Caco-2 (cell line): ENCODE results near the gene SRD5A1. TPM values are rescaled to one million over a fixed set of nuclear protein-coding genes. Genes with fewer than 3 reads are reported as not detected.

ENCODE experiments used
- BruUV-seq: library from RNA; stranded (reverse); fragments of 400-500 nt; replicated peaks from 2 replicates; lab custom pipeline; 2021; lab: Mats Ljungman, UMichigan
- CTCF ChIA-PET: fragments of 300-600 bp; sonication (Branson Sonifier 250); formaldehyde crosslinking; loops from one replicate; lab custom pipeline; 2022; ENCODE audit warnings: antibody characterized with exemption; lab: Charles Lee
- POLR2A ChIA-PET: fragments of 300-600 bp; sonication (Branson Sonifier 250); formaldehyde crosslinking; loops from one replicate; lab custom pipeline; 2022; ENCODE audit warnings: antibody characterized with exemption; lab: Charles Lee
- DNase-seq, 2 experiments: peaks; one replicate each; pipeline versions ENCODE4 v3.0.0 to v3.0.0-alpha.2; 2020 to 2022
- H3K27me3 ChIP-seq: replicated peaks from 2 replicates; pipeline ENCODE4 v1.6.0; 2011; ENCODE audit warnings: low read length; ENCODE audit not compliant: control insufficient read depth, insufficient read depth
- H3K36me3 ChIP-seq: 2 replicates; pipeline ENCODE4 v1.5.1; 2011; ENCODE audit warnings: low read length; ENCODE audit not compliant: control insufficient read depth, insufficient read depth
- H3K4me1 ChIP-seq: fragments of 250-450 bp; sonication (Bioruptor Pico); 2 replicates; pipeline ENCODE4 v1.5.1; 2020; ENCODE audit warnings: mild to moderate bottlenecking
- H3K4me3 ChIP-seq: 2 replicates; pipeline ENCODE4 v1.5.1; 2011; ENCODE audit warnings: low read depth, mild to moderate bottlenecking, control low read depth, low read length
- H3K9me3 ChIP-seq: fragments of 250-450 bp; sonication (Bioruptor Pico); 2 replicates; pipeline ENCODE4 v1.5.1; 2020; ENCODE audit warnings: mild to moderate bottlenecking, moderate library complexity
- H3K27ac Mint-ChIP-seq: one replicate; pipeline ENCODE4 v1.8.0; 2022; ENCODE audit warnings: mixed read lengths; ENCODE audit not compliant: unreplicated experiment
- H3K27me3 Mint-ChIP-seq: one replicate; pipeline ENCODE4 v1.8.0; 2022; ENCODE audit warnings: mixed read lengths; ENCODE audit not compliant: insufficient read depth, unreplicated experiment
- H3K36me3 Mint-ChIP-seq: one replicate; pipeline ENCODE4 v1.8.0; 2022; ENCODE audit warnings: mild to moderate bottlenecking, mixed read lengths; ENCODE audit not compliant: insufficient read depth, unreplicated experiment
- H3K4me1 Mint-ChIP-seq: one replicate; pipeline ENCODE4 v1.8.0; 2022; ENCODE audit warnings: low read depth, mixed read lengths; ENCODE audit not compliant: unreplicated experiment
- H3K4me3 Mint-ChIP-seq: one replicate; pipeline ENCODE4 v1.8.0; 2022; ENCODE audit warnings: mild to moderate bottlenecking, moderate library complexity, mixed read lengths; ENCODE audit not compliant: unreplicated experiment
- H3K9me3 Mint-ChIP-seq: one replicate; pipeline ENCODE4 v1.8.0; 2022; ENCODE audit warnings: mixed read lengths; ENCODE audit not compliant: unreplicated experiment
- intact Hi-C: fragments of 100-400 bp; cut with micrococcal nuclease; formaldehyde crosslinking; loops from one replicate; pipeline ENCODE4 v1.10.0; 2022; ENCODE audit not compliant: unreplicated experiment
- total RNA-seq: library from RNA; stranded (reverse); gene quantifications from 2 replicates; pipeline ENCODE4 v1.2.3, GENCODE V29; 2022
- TF ChIP-seq, protein P1 (sequence below), 2 experiments: fragments of 200-600 bp in 1 of 2; IDR thresholded peaks; 1 replicate in 1 of 2; 2 replicates in 1 of 2; pipeline versions ENCODE4 v1.5.1 to v1.8.0; 2011 to 2022; ENCODE audit warnings: antibody characterized with exemption in 1 of 2, control low read depth in 1 of 2, inconsistent platforms in 1 of 2, low read depth in 1 of 2, low read length in 1 of 2, mild to moderate bottlenecking in 1 of 2, moderate library complexity in 1 of 2; ENCODE audit not compliant: insufficient read depth in 1 of 2, severe bottlenecking in 1 of 2, unreplicated experiment in 1 of 2

SRD5A1 gene
- total RNA-seq, 1 experiment from 2014 or later: 19.4 TPM

DNA sequence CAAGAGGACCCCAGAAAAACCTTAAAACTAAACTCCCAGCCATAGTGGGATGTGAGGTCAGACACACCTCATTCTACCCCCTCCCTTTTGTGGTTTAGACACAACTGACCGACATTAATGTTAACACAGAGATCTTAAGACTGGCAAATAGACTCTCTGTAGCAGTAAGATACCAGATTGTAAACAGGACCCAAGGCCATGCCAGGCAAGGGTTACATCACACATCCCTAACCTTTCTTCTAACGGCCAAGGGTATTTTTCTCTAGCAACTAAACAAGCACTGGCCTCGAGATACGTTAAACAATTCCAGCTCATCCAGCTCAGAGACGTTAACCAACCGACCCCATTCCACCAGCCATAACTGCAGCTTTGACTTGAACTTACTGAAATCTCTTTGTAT is 39.2 kb upstream of the SRD5A1 start:
- Histone ChIP-seq H3K9me3 (no peaks in the 10 kb centered on the region), H3K27me3 (no peaks in the 10 kb centered on the region), H3K36me3 (no peaks in the 10 kb centered on the region), H3K4me1 (no peaks in the 10 kb centered on the region), H3K4me3 (no peak overlapping the region)
- intact Hi-C loops: no loop called here
- Mint-ChIP-seq H3K9me3 (peaks cover 16% of the 10 kb centered on the region), H3K4me3 (no peak overlapping the region), H3K27me3 (peaks cover 7% of the 10 kb centered on the region), H3K4me1 (no peaks in the 10 kb centered on the region), H3K36me3 (peaks cover 32% of the 10 kb centered on the region), H3K27ac (no peak overlapping the region)
- BruUV-seq: no TSS peak
- TF ChIP-seq, protein P1, sequence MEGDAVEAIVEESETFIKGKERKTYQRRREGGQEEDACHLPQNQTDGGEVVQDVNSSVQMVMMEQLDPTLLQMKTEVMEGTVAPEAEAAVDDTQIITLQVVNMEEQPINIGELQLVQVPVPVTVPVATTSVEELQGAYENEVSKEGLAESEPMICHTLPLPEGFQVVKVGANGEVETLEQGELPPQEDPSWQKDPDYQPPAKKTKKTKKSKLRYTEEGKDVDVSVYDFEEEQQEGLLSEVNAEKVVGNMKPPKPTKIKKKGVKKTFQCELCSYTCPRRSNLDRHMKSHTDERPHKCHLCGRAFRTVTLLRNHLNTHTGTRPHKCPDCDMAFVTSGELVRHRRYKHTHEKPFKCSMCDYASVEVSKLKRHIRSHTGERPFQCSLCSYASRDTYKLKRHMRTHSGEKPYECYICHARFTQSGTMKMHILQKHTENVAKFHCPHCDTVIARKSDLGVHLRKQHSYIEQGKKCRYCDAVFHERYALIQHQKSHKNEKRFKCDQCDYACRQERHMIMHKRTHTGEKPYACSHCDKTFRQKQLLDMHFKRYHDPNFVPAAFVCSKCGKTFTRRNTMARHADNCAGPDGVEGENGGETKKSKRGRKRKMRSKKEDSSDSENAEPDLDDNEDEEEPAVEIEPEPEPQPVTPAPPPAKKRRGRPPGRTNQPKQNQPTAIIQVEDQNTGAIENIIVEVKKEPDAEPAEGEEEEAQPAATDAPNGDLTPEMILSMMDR (IDR thresholded peaks at IDR 0.05; ENCODE audit: insufficient read depth in 1 of 2, low read depth in 1 of 2, low read length in 1 of 2, severe bottlenecking in 1 of 2, unreplicated experiment in 1 of 2): no peak
- no peak for DNase-seq
- CTCF ChIA-PET: no interaction called here
- POLR2A ChIA-PET: no interaction called here

DNA sequence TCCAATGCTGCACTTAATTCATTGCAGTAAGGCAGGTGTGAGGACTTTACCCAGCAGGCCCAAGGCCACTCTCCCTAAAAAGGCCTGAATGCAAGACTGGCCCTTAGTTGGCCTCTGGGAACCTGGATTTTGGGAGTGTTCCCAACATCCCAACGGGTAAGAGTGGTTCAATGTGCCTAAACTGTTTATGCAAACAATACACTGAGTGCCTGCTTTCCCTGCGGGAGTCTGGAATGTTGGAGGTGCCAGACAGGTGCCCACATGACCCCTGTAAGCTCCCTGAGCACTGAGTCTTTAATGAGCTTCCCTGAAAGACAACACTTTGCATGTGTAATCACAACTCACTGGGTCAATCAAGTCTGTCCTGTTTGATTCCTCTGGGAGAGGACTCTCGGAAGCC is 37.8 kb upstream of the SRD5A1 start:
- ChIA-PET POLR2A (no interaction called here), CTCF (no interaction called here)
- TF ChIP-seq, protein P1 (IDR thresholded peaks at IDR 0.05; ENCODE audit: insufficient read depth in 1 of 2, low read depth in 1 of 2, low read length in 1 of 2, severe bottlenecking in 1 of 2, unreplicated experiment in 1 of 2): no peak
- no peaks in the 10 kb centered on the region for H3K36me3 ChIP-seq
- no peak overlapping the region for H3K27ac Mint-ChIP-seq
- H3K4me1 ChIP-seq: no peaks in the 10 kb centered on the region
- no peak overlapping the region for H3K4me3 Mint-ChIP-seq
- peaks cover 10% of the 10 kb centered on the region for H3K9me3 Mint-ChIP-seq
- no peaks in the 10 kb centered on the region for H3K27me3 ChIP-seq
- H3K36me3 Mint-ChIP-seq: peaks cover 46% of the 10 kb centered on the region
- intact Hi-C loops: no loop called here
- H3K27me3 Mint-ChIP-seq: no peaks in the 10 kb centered on the region
- H3K9me3 ChIP-seq: no peaks in the 10 kb centered on the region
- no peak for DNase-seq
- H3K4me1 Mint-ChIP-seq: no peaks in the 10 kb centered on the region
- no TSS peak for BruUV-seq
- no peak overlapping the region for H3K4me3 ChIP-seq

DNA sequence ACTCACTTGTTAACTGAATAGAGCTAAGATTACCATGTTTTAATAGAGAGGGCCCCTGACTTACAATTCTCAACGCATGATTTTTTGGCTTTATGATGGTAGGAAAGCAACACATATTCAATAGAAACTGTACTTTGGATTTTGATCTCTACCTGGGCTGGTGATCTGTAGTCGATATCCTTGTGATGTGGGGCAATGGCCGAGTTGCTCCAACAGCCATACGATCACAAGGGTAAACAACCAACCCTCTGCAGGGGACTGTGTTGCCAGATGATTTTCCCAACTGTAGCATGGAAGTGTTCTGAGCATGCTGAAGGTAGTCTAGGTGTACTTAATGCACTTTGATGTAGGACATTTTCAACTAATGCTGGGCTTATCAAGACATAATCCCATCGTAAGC is 36.9 kb upstream of the SRD5A1 start:
- intact Hi-C loops: no loop called here
- H3K9me3 Mint-ChIP-seq: peaks cover 7% of the 10 kb centered on the region
- no peak for DNase-seq
- H3K27me3 Mint-ChIP-seq: no peaks in the 10 kb centered on the region
- POLR2A ChIA-PET: no interaction called here
- H3K9me3 ChIP-seq: no peaks in the 10 kb centered on the region
- no peaks in the 10 kb centered on the region for H3K4me1 ChIP-seq
- TF ChIP-seq, protein P1 (IDR thresholded peaks at IDR 0.05; ENCODE audit: insufficient read depth in 1 of 2, low read depth in 1 of 2, low read length in 1 of 2, severe bottlenecking in 1 of 2, unreplicated experiment in 1 of 2): no peak
- peaks cover 56% of the 10 kb centered on the region for H3K36me3 Mint-ChIP-seq
- no peak overlapping the region for H3K4me3 Mint-ChIP-seq
- no peaks in the 10 kb centered on the region for H3K36me3 ChIP-seq
- no peaks in the 10 kb centered on the region for H3K4me1 Mint-ChIP-seq
- CTCF ChIA-PET: no interaction called here
- no TSS peak for BruUV-seq
- H3K27ac Mint-ChIP-seq: no peak overlapping the region
- H3K4me3 ChIP-seq: no peak overlapping the region
- H3K27me3 ChIP-seq: no peaks in the 10 kb centered on the region
